ENCODE data around the gene HOXD10.

HOXD10 gene

DNA sequence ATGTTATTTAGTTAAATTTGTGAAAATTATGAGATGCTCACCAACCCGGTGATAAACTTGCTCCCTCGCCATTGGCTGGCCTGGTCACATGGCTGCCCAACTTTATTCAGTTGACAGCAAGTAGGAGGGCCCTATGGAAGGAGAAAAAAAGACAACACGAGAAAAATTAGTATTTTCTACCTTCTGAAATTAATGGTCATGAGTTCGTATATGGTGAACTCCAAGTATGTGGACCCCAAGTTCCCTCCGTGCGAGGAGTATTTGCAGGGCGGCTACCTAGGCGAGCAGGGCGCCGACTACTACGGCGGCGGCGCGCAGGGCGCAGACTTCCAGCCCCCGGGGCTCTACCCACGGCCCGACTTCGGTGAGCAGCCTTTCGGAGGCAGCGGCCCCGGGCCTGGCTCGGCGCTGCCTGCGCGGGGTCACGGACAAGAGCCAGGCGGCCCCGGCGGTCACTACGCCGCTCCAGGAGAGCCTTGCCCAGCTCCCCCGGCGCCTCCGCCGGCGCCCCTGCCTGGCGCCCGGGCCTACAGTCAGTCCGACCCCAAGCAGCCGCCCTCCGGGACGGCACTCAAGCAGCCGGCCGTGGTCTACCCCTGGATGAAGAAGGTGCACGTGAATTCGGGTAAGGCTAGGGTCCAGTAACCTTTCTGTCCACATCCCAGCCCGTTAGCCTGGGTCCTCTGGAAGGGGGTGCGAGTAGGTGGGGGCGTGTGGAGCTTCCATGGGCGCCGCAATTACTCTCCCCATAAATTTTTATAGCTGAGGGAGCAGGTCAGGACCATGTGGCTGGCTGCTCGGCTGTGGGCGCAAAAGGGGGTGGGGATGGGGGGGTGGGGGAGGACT lies 35.1 kb downstream of the HOXD10 start, which contains the start of gene HOXD4:
HOXD4 (plus strand) TSS at position 109 of the 846 bp plus-strand sequence; CDS start at position 193, 84 bp downstream.
- no peak within 1 kb of the TSS for H3K4me3 ChIP-seq (ENCODE audit: low read length)
- TF ChIP-seq ZNF274 (IDR thresholded peaks at IDR 0.05; ENCODE audit: low read depth, low read length), result no peak

DNA sequence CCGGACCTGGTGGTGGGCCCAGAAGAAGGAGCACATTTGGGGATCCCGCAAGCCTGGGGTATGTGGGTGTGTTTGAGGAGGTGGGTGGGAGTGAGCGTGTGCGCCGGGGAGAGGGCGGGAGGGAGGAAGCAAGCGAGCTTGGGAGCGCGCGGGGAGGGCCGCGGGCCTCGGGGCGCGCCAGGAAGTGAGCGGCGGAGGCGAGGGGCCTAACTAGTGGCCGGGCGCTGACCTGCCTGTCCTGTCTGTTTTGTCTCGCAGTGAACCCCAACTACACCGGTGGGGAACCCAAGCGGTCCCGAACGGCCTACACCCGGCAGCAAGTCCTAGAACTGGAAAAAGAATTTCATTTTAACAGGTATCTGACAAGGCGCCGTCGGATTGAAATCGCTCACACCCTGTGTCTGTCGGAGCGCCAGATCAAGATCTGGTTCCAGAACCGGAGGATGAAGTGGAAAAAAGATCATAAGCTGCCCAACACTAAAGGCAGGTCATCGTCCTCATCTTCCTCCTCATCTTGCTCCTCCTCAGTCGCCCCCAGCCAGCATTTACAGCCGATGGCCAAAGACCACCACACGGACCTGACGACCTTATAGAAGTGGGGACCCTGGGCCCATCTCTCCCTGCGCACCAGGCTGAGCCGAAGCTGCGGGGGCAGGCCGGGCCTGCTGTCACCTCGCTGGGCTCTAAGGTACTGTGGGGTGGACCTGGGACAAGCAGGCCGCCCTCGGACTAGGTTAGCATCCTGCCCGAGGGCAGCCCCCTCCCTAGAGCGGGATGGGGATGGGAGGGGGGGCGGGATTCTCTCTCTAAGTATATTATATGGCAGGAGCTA lies 36.0 kb downstream of the HOXD10 start:
- no peak overlapping the region for H3K4me3 ChIP-seq (ENCODE audit: low read length)
- TF ChIP-seq ZNF274 (IDR thresholded peaks at IDR 0.05; ENCODE audit: low read depth, low read length), result no peak

DNA sequence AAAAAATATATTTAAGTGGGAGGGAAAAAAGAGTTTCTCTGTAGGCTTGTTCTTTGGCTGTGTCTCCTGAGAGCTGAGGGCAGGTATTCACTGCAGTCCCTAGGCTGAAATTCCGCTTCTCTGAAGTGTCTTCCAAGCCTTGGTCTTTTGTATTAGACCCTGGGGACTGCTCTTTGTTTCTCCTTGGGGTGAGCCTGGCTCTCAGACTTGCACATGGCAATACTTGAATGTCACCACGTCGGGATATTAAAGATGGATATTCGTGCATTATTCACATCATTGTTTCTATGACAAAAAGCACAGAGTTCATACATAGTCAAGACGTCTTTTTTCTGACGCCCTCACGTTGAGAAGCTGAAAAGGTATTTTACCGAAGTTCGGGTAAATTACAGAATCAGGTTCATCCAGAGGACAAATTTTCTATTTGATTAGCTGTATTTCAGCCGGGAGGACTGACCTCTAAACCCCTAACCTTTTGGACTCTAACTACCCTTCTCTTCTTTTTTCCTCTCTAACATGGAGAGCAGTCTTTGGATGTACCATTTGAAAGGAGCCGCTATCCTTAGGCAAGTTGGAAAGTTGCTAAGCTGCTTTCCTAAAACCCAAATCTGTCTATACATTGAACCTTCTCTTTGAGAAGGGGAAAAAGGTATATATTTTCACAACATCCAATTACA lies 38.1 kb downstream of the HOXD10 start:
- TF ChIP-seq ZNF274 (IDR thresholded peaks at IDR 0.05; ENCODE audit: low read depth, low read length), result no peak
- H3K4me3 ChIP-seq (ENCODE audit: low read length), result no peak overlapping the region

DNA sequence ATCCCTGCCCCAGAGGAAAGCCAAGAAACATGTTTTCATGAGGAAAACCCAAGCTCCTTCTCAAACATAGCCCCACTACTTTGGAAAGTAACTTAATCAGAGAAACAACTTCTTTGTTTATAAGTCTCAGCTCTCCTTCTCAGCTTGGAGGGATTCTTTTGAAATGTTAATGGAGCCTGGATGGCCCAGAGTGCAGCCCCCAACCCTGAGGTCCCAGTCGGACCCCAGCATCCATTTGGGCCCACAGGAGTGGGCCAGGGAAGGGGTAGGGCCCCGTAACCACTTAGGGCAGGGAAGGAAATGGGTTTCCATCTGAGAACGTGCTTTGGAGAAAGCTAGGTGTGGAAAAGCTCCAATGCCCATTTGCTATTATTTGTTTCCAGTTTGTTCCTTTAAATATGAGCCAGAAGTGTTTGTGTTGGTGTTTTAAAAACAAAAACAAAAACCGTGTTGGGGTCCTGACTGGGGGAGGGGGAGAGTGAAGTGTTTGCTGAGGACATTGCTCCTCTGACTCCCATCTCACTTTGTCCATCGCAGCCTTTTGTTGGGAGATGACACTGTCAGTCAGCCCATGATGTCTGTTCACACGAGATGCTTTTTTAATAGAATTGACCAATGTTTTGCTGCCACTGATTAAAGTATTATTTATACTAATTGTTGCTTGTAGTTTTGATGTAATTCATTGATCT lies 38.9 kb downstream of the HOXD10 start:
- no peak for TF ChIP-seq ZNF274 (IDR thresholded peaks at IDR 0.05; ENCODE audit: low read depth, low read length)
- H3K4me3 ChIP-seq (ENCODE audit: low read length), result no peak overlapping the region

DNA sequence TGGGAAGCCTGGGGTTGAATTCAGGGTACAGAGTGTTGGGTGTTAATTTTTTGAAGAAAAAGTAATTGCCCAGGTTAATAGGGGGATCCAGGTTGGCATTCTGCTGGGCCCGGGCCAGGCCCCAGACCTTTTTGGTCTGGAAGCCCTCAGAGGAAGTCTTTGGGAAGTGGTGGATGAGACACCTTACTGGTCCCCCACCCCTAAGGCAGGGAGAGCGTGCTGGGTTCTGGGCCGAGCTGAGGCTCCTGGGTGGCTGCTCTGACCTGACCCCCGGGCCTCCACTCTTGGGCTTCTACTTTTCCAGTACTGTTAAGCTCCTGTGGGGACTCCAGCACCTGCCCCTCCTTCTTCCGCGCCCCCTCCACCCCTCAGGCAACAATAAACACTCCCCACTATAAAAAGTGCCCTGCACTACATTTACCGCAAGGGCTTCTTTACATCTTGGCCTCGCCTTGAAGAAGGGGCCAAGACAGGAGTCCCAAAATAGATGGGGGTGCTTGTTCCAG lies 39.8 kb downstream of the HOXD10 start:
- TF ChIP-seq ZNF274 (IDR thresholded peaks at IDR 0.05; ENCODE audit: low read depth, low read length), result no peak
- no peak overlapping the region for H3K4me3 ChIP-seq (ENCODE audit: low read length)

DNA sequence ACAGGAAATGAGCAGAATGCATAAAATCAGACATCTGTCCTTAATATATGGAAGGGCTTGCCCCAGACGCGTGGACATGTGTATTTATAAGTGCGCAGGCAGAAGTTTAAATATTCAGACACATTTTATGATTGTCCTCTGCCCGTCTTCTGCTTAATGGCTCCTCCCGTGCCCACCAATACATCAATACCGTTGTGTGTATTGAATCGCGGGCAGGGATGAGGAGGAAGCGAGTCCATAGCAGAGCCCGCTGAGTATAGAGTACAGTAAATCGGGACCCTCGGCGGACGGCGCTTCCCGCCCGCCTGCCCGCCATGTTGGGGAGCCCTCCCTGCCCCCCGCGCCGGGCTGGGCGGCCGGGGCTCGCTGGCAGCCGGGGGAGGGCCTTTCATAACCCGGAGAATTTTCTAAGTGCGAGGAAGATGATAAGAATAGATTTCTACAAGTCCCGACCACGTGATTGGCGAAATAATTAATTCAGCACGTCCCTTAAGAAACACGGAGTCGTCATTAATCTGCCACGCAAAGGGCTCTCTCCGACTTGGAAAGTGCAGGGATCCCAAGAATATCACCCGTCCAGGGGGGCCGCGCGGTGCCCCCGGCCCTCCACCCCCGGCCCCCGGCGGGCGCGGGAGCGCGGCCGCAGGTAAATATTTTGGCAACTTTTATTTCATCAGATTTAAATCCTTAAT lies 40.4 kb downstream of the HOXD10 start, which contains the start of gene HOXD3:
HOXD3 (plus strand) TSS at position 501 of the 692 bp plus-strand sequence. CDS start 11,808 bp downstream, outside the sequence.
- H3K4me3 ChIP-seq (ENCODE audit: low read length), result peak within 1 kb of the TSS; percentile 20; the same call in 1 of the 2 replicates
- TF ChIP-seq ZNF274 (IDR thresholded peaks at IDR 0.05; ENCODE audit: low read depth, low read length), result no peak

DNA sequence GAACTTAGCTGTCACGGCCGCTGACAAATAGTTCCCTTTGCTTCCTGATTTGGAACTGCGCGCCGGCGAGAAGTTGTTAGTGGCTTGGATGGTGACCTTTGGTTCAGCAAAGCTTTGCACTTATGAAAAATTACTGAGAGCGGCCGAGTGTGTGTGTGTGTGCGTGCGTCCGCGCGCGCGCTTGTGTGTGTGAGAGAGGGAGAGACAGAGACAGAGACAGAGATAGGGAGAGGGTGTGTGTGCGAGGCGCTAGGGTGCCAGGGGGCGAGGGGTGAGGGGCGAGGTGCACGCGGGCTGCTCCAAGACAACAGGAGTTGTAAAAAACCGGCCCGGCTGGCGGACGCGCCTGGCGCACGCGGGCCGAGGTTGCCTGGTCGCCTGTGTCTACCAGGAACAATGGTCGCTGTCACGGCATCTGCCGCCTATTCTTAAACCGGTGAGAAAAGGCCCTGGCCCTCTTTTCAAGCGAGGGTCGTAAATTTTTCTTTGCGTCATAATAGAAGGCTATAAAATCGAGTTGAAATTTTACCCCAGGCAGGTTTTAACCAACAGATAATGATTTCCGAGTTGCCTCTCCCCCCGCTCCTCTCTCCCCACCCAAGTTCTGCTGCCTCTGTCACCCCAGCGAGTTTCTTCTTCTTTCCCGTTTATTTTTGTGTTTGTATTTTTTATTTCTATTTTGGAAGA lies 41.1 kb downstream of the HOXD10 start:
- H3K4me3 ChIP-seq (ENCODE audit: low read length), result peak overlapping the region; percentile 20; the same call in 1 of the 2 replicates
- TF ChIP-seq ZNF274 (IDR thresholded peaks at IDR 0.05; ENCODE audit: low read depth, low read length), result no peak

DNA sequence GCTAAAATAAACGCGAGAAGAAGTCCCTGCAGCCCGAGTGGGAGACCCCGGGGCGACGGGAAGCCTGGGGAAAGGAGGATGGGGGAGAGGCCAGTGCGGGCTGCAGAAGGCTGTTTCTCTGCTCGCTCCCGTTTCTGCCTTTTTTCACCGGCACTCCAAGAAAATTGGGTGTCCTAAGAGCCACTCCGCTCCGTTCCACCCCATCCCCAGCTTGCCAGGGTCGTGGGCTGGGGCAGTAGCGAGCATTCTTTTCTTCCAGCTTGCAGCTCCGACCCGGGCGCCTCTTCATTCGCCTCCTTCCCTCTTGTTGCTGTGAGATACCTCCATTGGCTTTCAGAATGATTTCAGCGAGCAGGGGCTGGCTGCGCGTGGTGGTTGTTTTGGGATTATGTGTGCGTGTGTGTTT lies 41.6 kb downstream of the HOXD10 start:
- peak overlapping the region; percentile 9; the same call in 1 of the 2 replicates for H3K4me3 ChIP-seq (ENCODE audit: low read length)
- no peak for TF ChIP-seq ZNF274 (IDR thresholded peaks at IDR 0.05; ENCODE audit: low read depth, low read length)

DNA sequence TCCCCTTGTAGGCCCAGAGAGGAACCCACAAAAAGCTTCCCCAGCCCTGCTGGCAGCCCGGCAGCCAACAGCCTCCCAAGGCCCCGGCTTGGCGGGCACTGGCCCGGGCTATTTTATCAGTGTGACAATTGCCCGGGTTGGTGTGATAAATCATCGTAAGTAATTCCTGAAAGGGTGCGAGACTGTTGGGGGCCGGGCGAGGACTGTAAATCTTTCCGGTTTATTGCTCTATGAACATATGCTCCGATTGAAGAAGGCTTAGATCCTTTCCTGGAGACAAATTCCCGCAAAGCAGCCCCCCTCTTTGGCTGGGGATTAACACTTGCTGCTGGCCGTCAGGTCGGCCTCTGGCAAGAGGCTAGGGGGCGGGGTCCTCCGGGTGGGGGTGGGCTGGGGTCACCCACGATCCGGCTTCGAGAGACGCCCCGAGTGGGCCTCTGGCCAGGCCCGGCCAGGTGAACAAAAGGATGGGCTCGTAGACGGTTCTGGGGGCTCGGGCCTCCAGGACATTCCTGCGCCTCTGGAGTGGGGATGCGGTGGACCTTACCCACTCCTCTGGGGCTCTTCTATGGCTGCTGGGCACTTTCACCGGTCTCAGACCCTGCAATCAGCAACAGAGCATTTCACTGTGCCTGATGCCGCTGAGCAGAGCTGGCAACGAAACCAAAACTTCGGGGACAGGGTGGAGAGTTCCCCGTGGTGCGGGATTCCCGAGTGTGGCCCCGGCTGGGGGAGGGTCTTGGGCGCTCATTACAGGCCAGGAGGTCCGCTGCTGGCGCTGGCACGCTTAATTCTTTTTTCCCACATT lies 42.5 kb downstream of the HOXD10 start:
- TF ChIP-seq ZNF274 (IDR thresholded peaks at IDR 0.05; ENCODE audit: low read depth, low read length), result no peak
- no peak overlapping the region for H3K4me3 ChIP-seq (ENCODE audit: low read length)

DNA sequence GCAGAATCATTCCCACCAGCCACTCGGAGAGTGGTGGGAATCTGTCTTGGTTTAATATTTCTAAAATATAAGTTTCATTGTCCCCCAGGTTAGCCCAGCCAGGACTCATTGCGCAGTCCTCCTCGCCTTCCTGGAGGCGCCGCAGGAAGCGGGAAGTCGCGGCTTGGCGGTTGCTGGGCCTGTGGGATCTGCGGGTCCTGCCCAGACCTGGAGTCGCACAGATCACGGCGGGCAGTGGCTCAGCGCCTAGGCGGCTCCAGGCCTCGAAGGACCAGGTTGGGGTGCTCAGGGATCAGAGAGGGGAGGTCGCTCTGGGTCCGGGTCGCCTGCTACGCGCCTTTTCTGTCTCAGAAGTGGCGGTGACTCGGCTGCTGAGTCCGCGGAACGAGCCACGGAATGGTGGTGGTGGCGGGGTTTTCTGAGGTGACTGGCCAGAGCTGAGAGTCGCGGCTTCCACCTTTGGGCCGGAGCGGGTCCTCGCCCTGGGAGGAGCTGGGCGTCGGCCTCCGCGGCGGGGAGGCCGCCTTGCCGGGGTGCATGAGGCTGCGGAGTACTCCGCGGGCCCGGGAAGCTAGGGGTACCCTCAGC lies 43.2 kb downstream of the HOXD10 start:
- no peak overlapping the region for H3K4me3 ChIP-seq (ENCODE audit: low read length)
- TF ChIP-seq ZNF274 (IDR thresholded peaks at IDR 0.05; ENCODE audit: low read depth, low read length), result no peak

Data from GM08714 (cell line).